LoVo (cell line): ENCODE results near the gene HERC5.
"Not testable (repeated sequence)": the region's sequence is repeated elsewhere in the genome, so short reads cannot be mapped to it uniquely, and the experiment has no call there.

Experiments used
- DNase-seq: peaks from one replicate; pipeline ENCODE4 v3.0.0-alpha.2; 2016; ENCODE audit warnings: low spot score

HERC5 gene

DNA sequence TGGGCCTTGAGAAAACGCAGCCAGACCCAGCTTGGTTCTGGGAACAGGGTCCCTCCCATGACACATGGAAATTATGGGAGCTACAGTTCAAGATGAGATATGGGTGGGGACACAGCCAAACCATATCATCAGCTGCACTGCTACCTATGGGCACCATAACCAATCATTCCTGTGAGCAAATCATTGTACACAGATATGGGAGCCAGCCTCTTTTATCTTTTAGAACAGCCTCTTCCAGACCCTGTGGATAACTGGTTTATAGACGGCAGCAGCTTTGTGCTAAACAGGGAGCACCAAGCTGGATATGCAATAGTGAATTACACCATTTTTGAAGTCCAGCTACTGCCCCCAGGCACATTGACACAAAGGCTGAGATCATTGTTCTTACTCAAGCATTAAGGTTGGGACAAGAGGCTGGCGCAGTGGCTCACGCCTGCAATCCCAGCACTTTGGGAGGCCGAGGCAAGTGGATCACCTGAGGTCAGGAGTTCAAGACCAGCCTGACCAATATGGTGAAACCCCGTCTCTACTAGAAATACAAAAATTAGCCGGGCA is 8.6 kb upstream of the HERC5 start:
- DNase-seq: not testable (repeated sequence)

- no peak for DNase-seq
Observed at GRCh38 chr4:88448889-88449288, 8.0 kb upstream of the HERC5 start.

DNA sequence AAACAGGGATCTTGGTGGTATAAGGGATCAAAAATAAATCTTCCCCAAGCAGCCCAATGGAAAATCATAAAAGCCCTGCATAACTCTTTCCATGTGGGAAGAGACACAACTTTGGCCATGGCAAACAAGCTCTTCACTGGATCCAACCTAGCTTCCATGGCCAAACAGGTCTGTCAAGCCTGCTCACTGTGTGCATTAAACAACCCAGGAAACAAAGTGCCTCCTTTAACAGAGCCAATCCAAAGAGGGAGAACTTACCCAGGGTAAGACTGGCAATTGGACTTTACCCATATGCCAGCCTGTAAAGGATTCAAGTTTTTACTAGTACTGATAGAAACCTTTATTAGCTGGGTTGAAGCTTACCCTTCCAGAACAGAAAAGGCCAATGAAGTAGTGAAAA is 7.6 kb upstream of the HERC5 start:
- no peak for DNase-seq

GRCh38 chr4:88451205-88451604 is 5.7 kb upstream of the HERC5 start:
- DNase-seq: no peak

DNA sequence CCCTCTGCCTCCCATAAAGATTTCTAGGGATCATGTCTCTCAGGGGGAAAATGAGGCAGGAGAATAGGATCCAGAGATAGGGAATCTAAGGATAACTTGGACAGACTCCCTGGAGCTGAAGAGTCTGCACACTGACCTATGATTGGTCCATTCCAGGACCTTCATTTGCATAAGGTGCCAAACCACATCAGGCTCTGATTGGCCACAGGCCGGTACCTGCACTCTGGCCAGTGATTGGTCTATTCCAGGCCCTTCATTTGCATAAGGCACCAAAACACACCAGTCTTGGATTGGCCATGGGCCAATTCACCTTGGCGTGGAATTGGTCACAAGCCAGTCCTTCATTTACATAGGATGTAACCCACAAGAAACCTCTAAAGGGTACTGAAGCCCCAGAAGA is 4.0 kb upstream of the HERC5 start:
- no peak for DNase-seq

- no peak for DNase-seq
Observed at GRCh38 chr4:88457307-88458103, 586 bp downstream of the HERC5 start.

- no peak for DNase-seq
Observed at GRCh38 chr4:88458104-88458740, 1.3 kb downstream of the HERC5 start.

GRCh38 chr4:88465653-88466192 is 8.8 kb downstream of the HERC5 start:
- no peak for DNase-seq

DNA sequence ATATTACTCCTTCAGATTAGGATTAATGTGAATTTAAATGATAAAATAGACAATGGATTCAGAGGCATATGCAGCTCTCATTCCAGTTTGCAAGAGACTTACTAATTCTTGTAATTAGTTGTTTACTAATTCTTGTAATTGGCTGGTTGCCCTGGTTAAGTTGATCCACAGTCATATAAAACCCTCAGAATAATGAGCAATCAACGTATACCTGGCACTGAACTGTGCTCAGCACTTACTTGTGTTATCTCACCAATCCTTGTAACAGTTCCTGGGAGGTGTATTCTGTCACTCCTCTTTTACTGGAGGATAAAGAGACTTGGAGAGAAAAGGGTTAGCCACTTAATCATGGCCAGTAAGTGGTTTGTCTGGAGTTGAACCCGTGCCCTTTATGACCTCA is 10.5 kb downstream of the HERC5 start:
- no peak for DNase-seq

DNA sequence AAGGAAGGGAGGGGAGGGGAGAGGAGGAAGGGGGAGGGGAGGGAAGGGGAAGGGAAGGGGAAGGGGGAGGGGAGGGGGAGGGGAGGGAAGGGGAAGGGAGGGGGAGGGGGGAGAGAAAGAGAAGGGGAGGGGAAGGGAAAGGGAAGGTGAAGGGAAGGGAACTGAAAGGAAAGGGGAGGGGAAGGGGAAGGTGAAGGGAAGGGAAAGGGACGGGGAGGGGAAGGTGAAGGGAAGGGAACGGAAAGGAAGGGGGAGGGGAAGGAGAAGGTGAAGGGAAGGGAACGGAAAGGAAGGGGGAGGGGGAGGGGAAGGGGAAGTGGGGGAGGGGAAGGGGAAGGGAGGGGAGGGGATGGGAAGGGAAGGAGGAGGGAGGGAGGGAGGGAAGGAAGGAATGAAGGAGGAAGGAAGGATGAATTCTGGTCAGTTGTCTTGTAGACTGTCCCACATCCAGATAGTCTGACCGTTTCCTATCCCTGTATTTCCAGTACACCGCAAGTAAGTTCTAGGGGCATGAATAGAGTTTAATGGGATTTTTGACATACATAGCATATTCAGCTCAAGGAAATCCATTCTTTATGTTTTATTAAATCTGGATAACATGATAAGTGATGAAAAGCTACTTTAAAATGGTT is 20.4 kb downstream of the HERC5 start:
- DNase-seq: no peak

DNA sequence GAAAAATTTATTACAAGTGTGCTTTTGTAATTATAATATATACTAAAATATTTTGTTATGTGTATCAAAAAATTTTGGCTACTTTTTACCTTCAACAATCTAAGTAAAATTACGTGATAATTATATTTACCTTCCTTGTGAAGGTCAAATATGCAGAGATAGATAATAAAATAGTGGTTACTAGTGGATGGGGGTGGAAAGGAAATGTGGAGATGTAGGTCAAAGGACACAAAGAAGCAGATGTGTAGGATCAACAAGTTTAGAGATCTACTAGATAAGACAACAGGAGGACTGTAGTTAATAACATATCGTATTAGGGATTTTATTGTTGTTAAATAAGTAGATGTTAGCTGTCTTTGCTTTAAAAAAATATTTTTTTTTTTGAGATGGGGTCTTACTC is 21.3 kb downstream of the HERC5 start:
- no peak for DNase-seq

DNA sequence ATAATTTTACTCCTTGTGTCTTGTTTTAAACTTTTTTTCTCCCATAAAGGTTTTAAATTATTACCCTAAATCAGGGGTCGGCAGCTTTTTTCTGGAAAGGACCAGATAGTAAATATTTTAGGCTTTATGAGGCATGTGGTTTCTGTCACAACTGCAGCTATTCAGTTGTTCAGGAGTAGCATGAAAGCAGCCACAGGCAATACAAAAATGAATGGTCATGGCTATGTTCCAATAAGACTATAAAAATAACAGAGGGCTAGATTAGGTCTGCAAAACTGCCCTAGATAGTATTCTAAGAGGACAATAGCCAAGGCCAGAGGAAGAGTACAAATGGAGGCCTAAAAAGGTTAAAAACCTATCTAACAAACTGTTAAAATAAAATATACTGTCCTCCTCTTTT is 24.6 kb downstream of the HERC5 start:
- no peak for DNase-seq

- DNase-seq: no peak
Observed at GRCh38 chr4:88489100-88489761, 32.3 kb downstream of the HERC5 start.

- DNase-seq: no peak
Observed at GRCh38 chr4:88497859-88498409, 41.0 kb downstream of the HERC5 start.

DNA sequence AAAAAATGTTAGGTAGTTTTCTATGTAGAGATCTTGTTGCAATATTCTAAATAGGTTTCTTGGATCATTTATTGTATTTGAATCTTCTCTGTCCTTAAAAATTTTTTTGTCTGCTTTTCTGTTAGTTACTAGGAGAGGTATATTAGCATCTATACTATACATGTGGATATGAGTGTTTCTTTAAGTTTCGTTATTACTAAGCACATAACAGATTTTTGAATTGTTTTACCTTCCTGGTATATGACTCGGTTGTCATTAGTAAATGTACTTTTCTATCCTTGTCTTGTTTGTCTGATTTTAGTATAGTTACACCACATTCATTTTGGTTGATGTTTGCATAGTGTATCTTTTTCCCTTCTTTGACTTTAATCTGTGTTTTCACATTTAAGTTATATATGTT is 46.4 kb downstream of the HERC5 start:
- no peak for DNase-seq

DNA sequence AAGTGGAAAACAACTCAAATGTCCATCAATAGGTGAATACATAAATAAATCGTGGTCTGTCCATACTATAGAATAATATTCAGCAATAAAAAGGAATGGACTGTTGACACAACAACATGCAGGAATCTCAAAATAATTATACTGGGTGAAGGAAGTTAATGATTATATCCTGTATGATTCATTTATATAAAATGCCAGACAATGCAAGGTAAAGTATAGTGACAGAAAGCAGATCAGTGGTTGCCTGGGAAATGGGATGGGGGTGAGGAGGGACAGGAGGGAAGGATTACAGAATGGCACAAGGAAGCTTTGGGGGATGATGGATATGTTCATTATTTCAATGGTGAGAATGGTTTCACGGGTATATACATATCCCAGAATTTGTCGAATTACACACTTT is 54.3 kb downstream of the HERC5 start:
- no peak for DNase-seq

GRCh38 chr4:88514557-88515511 is 57.9 kb downstream of the HERC5 start:
- no peak for DNase-seq

- no peak for DNase-seq
Observed at GRCh38 chr4:88516746-88517145, 59.8 kb downstream of the HERC5 start.

DNA sequence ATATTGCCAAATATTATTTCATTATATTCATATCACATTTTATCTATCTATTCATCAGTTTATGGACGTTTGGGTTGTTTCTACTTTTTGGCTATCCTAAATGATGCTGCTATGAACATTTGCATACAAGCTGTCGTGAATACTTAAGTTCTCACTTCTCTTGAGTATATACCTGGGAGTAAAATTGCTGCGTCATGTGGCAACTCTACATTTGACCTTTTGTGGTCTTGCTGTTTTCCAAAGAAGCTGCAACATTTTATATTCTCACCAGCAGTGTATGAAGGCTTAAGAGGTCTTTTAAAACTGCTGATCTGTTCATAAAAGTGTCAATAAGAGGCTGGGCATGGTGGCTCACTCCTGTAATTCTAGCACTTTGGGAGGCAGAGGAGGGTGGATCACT is 60.9 kb downstream of the HERC5 start:
- DNase-seq: no peak

GRCh38 chr4:88518911-88519310 is 62.0 kb downstream of the HERC5 start:
- no peak for DNase-seq
